Stimulated activated CD4-positive, alpha-beta T cell treated with anti-CD3 and anti-CD28 coated beads, TNF-alpha, amount 100 ng/mL, for 48 hours (primary cell): ENCODE data around the gene CFAP251.
"Not testable (repeated sequence)": the region's sequence is repeated elsewhere in the genome, so short reads cannot be mapped to it uniquely, and the experiment has no call there.

Experiments
- DNase-seq, 3 donors: peaks; one replicate each; pipeline ENCODE4 v3.0.0-alpha.2; 2020; ENCODE audit warnings: low read depth in 3 of 3

Gene CFAP251

DNA sequence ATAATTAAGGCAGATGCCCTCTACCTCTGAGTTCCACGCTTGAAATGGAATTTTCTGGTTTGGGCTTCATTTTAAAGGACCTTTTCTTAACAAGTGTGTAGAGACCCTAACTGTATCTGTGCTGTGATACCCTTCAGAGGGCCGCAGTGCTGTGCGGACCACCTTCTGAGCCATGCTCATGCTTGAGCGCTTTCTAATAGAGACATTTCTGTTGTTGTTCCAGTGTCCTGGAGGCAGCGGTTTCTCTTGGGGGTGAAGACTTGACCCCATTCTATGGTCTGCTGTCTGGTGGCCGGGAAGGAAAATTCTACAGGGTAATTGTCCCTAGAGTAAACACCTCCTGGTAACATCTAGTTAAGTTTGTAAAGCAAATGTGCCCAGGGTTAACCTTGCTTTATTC lies 56.6 kb downstream of the CFAP251 start:
- no peak for DNase-seq

GRCh38 chr12:121976950-121977349 lies 58.6 kb downstream of the CFAP251 start:
- DNase-seq: no peak

GRCh38 chr12:121980191-121980891 lies 61.9 kb downstream of the CFAP251 start:
- DNase-seq: no peak

DNA sequence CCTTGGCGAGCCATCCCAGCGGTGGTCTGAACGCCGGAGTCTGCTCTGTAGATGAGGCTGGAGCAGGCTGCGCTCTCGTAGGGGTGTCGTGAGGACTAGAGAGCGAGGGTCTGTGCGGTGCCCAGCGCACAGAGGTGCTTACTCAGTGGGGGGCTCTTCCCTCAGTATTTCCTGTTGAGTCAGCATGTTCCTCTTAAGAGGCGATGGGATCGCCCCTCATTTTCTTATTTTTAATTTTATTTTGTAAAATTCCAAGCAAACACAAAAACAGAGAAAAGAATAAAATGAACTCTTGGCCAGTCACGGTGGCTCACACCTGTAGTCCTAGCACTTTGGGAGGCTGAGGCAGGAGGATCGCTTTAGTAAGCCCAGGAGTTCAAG lies 62.5 kb downstream of the CFAP251 start:
- no peak for DNase-seq

DNA sequence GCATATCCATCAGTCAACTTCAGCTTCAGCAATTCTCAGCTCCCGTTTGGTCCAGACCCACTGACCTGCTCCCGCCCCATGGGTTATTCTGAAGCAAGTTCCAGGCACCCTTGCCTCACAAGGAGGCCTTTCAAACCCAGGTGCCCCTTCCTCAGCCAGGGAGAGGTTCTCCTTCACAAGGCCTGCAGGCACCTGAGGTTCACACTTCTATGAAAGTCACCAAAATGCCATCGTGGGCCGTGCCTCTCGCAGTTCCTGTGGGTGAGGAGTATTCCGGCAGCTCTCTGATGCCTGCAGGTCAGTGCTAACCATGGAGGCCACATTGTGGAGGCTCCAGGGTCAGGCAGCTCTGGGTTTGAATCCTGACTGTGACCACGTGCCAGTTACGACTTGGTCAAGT lies 63.1 kb downstream of the CFAP251 start:
- no peak for DNase-seq

DNA sequence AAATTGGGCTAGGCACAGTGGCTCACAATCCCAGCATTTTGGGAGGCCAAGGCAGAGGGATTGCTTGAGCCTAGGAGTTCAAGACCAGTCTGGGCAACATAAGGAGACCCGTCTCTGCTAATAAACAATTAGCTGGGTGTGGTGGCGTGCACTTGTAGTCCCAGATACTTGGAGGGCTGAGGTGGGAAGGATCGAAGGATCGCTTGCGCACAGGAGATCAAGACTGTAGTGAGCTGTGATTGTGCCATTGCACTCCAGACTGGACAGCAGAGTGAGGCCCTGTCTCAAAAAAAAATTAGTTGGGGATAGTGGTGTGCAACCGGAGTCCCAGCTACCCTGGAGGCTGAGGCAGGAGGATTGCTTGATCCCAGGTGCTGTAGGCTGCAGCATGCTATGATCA lies 64.6 kb downstream of the CFAP251 start:
- no peak for DNase-seq

DNA sequence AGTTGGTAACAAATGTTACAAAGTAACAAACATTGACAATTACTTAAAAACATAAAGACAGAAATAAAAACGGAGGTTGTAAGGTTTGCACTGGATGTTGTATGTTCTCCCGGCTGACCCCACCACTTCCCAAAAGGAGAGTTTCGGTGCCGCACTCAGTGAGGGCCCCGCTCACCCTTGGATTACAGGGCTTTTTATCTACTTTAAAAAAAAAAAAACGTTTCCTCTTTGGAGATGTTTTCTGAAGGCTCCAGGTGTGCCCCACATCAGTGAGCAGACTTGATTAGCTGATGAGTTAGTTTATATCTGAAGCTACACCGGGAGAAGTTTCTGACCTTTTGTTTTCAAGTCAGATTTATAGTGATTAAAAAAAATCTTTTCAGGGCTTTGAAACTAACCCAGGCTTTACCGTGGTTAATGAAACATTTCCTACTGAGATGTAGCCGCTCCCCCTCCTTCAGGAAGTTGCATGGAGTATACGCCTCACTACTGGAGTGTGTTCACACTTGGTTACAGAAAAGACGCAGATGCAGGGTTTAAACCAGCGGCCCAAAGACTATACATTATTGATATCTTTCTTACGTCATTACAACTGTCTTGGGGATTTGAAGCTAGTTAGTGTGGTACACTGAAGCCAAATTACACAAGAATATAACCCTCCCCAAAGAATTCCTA lies 65.3 kb downstream of the CFAP251 start:
- DNase-seq: no peak

DNA sequence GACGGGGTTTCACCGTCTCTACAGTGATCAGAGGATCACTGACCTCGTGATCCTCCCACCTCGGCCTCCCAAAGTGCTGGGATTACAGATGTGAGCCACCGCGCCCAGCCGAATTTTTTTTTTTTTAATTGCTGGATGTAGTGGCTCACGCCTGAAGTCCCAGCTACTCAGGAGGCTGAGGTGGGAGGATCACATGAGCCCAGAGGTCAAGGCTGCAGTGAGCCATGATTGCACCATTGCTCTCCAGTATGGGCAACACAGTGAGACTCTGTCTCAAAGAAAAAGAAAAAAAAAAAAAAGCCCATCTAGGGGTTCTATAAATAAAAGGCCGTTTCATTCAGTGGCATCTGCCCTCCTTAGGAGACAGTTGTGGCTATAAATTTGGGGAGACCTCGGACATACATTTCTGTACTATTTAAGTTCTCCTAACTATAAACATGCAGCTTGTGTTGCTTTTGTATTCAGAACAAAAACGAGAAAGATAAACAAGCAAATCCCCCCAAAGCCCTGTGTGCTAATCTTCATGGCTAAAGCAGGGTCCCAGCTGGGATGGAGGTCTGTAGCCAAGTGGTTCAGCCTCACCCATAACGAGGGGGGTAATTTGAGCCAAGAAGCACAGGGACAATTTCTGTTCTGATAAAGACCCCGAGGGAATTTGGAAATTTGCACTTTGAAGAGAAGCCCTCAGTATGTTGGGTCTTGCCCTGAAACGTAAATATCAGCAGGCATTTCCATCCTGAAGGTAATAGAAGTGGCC lies 68.3 kb downstream of the CFAP251 start:
- no peak for DNase-seq

DNA sequence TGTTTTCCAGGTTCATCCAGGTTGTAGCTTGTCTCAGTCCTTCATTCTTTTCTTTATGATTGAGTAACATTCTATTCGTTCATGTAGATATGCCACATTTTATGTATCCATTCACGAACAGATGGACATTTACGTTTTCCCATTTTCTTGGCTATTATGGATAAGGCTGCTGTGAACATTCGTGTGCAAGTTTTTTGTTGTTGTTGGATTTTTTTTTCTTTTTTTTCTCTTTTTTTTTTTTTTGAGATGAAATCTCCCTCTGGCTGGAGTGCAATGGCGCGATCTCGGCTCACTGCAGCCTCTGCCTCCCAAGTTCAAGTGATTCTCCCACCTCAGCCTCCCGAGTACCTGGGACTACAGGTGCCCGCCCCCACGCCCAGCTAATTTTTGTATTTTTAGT lies 70.1 kb downstream of the CFAP251 start:
- DNase-seq: not testable (repeated sequence)

DNA sequence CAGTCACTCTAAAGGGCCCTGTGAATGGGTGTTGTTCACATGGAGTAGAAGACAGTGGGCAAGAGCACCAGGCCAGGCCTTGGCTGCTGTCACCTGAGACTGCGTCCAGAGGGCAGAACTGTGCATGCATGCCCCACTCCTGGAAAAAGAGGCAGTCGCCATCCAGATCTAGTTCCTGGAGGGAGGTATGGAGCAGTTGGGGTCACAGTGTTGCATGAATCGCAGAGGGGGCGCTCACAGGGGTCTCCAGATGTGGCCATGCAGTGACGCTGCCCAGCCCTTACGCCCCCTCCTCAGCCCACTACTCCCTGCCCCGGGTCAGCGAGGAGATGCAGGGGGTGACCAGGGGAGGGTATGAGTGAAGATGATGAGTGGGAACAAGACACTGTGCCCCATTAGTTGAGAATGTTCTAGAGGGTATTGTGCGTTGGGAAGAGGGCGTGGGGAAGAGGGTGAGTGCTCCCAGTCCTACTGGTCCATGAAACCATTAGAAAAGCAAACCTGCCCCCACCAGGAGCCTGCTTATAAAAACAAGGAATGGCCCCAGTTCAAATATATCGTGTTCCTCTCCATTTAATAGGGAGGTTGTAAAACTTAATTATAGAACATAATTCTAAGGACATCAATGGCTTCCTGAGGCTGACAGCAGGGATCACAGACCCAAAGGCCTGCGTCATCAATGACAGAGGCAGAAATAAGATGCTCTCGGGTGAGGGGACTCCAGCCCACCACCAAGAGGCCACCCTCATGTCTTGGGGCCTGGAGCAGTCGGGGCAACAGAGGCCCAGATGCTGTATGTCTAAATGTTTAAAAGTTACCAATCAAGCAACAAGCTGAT lies 71.1 kb downstream of the CFAP251 start:
- DNase-seq: no peak

DNA sequence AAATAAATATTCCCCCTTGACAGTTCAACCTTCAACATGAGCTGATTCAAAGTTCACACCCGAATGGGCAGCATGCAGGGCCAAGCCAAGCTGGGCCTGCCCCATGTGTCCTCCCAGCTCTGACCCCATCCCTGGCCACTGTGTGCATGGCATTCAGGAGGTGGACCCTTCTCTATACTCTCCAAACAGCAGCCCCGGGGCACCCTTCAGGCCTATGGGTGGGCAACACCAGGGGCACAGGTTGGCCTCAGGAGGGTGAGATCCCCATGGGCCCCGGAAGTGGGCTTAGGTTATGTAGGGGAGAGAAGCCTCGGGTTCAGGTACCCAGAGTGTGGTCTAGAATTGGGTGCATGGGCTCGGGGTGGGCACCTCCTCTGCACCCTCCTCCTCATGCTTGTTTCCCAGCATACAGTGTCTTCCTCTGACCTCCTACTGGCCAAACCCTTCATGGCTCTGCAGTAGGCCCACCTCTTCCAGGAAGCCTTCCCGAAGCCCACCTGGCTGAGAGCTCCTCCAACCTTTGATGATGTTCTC lies 71.8 kb downstream of the CFAP251 start:
- no peak for DNase-seq

DNA sequence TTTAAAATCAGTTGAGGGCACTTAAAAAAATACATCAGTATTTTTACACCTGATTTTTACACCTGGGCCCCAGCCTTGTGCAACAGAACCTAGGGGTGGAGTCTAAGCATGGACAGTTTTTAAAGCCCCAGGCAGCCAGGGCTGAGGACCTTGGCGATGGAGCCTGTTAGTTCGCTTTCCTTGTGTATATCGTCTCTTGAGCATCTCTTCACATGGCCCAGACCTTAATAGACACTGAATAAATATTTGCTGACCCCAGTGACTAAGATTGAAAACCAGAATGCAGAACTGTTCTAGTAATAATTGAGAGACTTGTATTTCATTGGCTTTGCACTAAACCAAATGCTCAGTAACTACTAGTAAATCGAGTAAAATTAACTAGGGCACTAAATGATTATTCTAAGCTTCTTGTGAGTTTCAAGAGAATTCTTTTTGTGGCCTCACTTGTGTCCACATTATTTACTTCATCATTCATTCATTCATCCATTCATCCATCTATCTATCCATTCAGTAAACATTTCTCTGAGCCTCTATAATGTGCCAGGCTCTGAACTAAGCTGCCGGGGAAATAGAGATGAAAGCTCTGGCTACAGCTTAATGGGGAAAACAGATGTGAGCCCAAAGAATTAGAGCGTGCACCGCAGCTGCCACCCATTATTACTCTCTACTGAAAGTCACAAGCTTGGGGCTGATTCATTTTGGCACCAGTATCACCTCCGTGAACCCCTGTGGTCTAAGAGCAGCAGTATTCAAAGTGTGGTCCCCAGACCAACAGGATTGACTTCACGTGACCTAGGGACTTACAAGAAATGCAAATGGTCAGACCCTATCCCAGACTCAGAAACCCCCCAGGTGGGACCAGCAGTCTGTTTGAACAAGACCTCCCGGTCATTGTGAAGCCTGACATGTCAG lies 72.6 kb downstream of the CFAP251 start:
- peak; percentile 18 to 23 (median 20) for DNase-seq

GRCh38 chr12:121992059-121992879 lies 73.9 kb downstream of the CFAP251 start:
- peak; percentile 33 to 64 (median 47) for DNase-seq

GRCh38 chr12:121996050-121996944 lies 77.9 kb downstream of the CFAP251 start:
- no peak for DNase-seq

- DNase-seq: no peak
Measured at GRCh38 chr12:121996945-121997612, 78.7 kb downstream of the CFAP251 start.

DNA sequence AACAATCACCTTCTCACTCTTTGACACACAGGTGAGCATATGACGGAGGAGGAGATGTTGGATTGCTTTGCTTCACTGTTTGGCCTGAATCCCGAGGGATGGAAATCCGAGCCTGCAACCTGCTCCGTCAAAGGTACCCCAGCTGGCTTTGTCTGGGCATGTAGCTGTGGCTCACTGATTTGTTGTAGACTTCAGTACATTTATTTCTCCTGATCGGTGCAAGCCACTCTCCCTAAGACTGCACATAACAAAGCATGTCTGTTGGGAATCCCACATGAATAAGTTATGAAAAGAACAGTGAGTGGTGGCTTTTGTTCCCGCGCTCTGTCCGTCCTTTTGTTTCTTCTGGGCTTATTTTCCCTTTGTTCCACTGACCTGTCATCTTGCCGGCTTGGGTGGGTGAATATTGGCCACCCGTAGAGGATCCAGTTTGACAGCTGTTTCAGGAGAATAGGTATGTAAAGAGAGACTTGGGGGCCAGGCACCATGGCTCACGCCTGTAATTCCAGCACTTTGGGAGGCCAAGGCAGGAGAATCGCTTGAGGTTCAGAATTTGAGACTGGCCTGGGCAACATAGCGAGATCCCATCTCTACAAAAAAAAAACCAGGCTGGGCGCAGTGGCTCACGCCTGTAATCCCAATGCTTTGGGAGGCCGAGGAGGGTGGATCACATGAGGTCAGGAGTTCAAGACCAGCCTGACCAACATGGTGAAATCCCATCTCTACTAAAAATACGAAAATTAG lies 83.2 kb downstream of the CFAP251 start:
- DNase-seq: no peak
